A673 (cell line): ENCODE results near the gene AP1M1.

Source experiments
- EZH2 ChIP-seq: fragments of 200-600 bp; sonication (generic); IDR thresholded peaks from 2 replicates; pipeline ENCODE4 v1.6.1; 2017; ENCODE audit warnings: borderline replicate concordance, low read depth, mild to moderate bottlenecking, mixed read lengths, antibody characterized with exemption, low read length; ENCODE audit not compliant: poor library complexity, severe bottlenecking
- TF ChIP-seq, protein P1 (sequence below): fragments of 300-800, 200-600 bp; sonication (generic); conservative IDR thresholded peaks from 2 replicates; pipeline ENCODE4 v1.5.1; 2017; ENCODE audit warnings: low read depth, mild to moderate bottlenecking, antibody characterized with exemption, low read length, moderate library complexity, mixed read lengths

DNA sequence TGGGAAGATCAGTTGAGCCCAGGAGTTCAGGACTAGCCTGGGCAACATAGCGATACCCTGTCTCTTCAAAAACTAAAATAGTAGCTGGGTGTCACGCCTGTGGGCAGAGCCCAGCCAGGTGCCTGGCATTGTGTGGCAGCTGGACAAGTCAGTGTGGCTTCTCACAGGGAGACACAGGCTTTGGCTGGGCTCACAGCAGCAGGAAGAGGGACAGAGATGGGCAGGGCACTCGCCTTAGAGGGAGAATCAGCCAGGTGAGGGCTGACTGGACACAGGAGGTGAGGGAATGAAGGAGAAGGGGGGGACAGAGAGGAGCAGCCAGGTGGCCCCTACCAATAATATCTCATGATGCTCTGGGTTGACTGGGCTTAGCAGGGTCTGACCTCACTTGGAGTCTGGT, 9.2 kb upstream of the AP1M1 start:
- TF ChIP-seq, protein P1, sequence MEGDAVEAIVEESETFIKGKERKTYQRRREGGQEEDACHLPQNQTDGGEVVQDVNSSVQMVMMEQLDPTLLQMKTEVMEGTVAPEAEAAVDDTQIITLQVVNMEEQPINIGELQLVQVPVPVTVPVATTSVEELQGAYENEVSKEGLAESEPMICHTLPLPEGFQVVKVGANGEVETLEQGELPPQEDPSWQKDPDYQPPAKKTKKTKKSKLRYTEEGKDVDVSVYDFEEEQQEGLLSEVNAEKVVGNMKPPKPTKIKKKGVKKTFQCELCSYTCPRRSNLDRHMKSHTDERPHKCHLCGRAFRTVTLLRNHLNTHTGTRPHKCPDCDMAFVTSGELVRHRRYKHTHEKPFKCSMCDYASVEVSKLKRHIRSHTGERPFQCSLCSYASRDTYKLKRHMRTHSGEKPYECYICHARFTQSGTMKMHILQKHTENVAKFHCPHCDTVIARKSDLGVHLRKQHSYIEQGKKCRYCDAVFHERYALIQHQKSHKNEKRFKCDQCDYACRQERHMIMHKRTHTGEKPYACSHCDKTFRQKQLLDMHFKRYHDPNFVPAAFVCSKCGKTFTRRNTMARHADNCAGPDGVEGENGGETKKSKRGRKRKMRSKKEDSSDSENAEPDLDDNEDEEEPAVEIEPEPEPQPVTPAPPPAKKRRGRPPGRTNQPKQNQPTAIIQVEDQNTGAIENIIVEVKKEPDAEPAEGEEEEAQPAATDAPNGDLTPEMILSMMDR, result no peak
- no peak for TF ChIP-seq EZH2
